Measurements from ENCODE around the gene FAM13C. TPM values are rescaled to one million over a fixed set of nuclear protein-coding genes. Genes with fewer than 3 reads are reported as not detected.

FAM13C gene
- total RNA-seq, 4 donors from 2014 or later = 1.8 to 47.9 (median 5.7) TPM

- Histone ChIP-seq H3K27me3 (no peaks in the 10 kb centered on the region), H3K9me3 (no peaks in the 10 kb centered on the region), H3K36me3 (no peaks in the 10 kb centered on the region), H3K4me3 (peak overlapping the region; percentile 36 to 54 (median 45)), H3K27ac (peak overlapping the region; percentile 57 to 84 (median 70)), H3K4me1 (peaks cover 0 to 4% (median 0%) of the 10 kb centered on the region in 4 donors)
- no peak for DNase-seq
- TF ChIP-seq POLR2A (IDR thresholded peaks at IDR 0.05) (no peak), CTCF (IDR thresholded peaks at IDR 0.05) (no peak)
Measured at GRCh38 chr10:59361663-59362143, 646 bp downstream of the FAM13C start.

- H3K4me3 ChIP-seq = peak overlapping the region in 1 of 4 donors; percentile 54
- DNase-seq = no peak
Measured at GRCh38 chr10:59360605-59361405, 1.5 kb downstream of the FAM13C start.

GRCh38 chr10:59358576-59358975 is 3.8 kb downstream of the FAM13C start:
- Histone ChIP-seq H3K9me3 (no peaks in the 10 kb centered on the region), H3K4me1 (peaks cover 0 to 4% (median 0%) of the 10 kb centered on the region in 4 donors), H3K4me3 (no peak overlapping the region), H3K27me3 (no peaks in the 10 kb centered on the region), H3K27ac (no peak overlapping the region), H3K36me3 (no peaks in the 10 kb centered on the region)
- no peak for TF ChIP-seq CTCF (IDR thresholded peaks at IDR 0.05)
- no peak for TF ChIP-seq POLR2A (IDR thresholded peaks at IDR 0.05)
- DNase-seq = no peak

More at GRCh38 chr10:59360605-59361405, 1.5 kb downstream of the FAM13C start:
- peaks cover 0 to 4% (median 0%) of the 10 kb centered on the region in 4 donors for H3K4me1 ChIP-seq
- peak overlapping the region in 1 of 4 donors; percentile 84 for H3K27ac ChIP-seq
- H3K9me3 ChIP-seq = no peaks in the 10 kb centered on the region
- TF ChIP-seq CTCF (IDR thresholded peaks at IDR 0.05) (no peak), POLR2A (IDR thresholded peaks at IDR 0.05) (no peak)
- no peaks in the 10 kb centered on the region for H3K27me3 ChIP-seq
- H3K36me3 ChIP-seq = no peaks in the 10 kb centered on the region

- TF ChIP-seq CTCF (IDR thresholded peaks at IDR 0.05) (no peak), POLR2A (IDR thresholded peaks at IDR 0.05) (no peak)
- Histone ChIP-seq H3K4me1 (no peaks in the 10 kb centered on the region), H3K4me3 (no peak overlapping the region), H3K36me3 (no peaks in the 10 kb centered on the region), H3K27ac (no peak overlapping the region), H3K27me3 (no peaks in the 10 kb centered on the region), H3K9me3 (no peaks in the 10 kb centered on the region)
- DNase-seq = no peak
Measured at GRCh38 chr10:59354434-59354833, 7.9 kb downstream of the FAM13C start.

GRCh38 chr10:59350558-59350957 is 11.8 kb downstream of the FAM13C start:
- TF ChIP-seq CTCF (IDR thresholded peaks at IDR 0.05) = no peak
- TF ChIP-seq POLR2A (IDR thresholded peaks at IDR 0.05) = no peak
- H3K4me3 ChIP-seq = no peak overlapping the region
- H3K9me3 ChIP-seq = no peaks in the 10 kb centered on the region
- no peaks in the 10 kb centered on the region for H3K36me3 ChIP-seq
- no peaks in the 10 kb centered on the region for H3K27me3 ChIP-seq
- no peak for DNase-seq
- H3K27ac ChIP-seq = no peak overlapping the region
- H3K4me1 ChIP-seq = no peaks in the 10 kb centered on the region

All from Peyer's patch (tissue), 4 donors.